NCI-H2107 (cell line): ENCODE results near the gene SLC28A1.

Source experiments
- DNase-seq: peaks from one replicate; lab custom pipeline; 2025; lab: John Stamatoyannopoulos, UW

Gene SLC28A1

DNA sequence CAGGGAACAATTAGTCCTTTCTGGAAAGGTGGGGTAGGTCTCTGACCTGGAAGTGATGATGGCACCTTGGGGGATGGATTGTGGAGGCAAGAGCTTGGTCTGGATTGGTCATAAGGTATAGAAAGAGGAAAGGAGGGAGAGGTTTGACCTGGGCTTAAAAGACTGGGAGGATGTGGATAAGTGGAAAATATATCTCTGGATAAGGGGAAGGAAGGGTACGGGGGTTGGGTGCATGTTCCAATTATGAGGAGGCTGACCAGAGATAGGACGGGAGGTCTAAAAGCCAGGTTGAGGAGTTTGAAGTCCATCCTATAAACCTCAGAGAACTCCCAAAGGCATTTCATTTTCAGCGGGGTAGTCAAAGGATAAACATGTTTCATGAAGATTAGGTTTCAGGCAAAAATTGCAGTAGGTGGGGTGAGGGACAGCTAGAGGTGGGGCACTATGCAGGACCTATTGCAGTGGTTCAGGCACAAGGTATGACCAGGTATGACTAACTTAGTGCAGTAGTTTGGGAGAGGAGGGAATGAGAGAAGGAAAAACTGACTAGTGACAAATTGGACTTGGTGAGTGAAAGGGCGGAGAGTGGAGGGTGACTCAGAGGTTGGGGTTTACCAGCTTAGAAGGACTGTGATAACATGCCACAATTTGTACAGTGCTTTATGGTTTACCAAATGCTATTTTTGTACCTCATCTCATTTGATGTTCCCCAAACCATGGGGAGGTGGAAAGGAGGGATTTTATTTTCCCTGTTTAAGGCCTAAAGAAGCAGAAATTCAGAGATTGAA lies 107.9 kb downstream of the SLC28A1 start:
- no peak for DNase-seq
